Muscle of leg (tissue), 11 donors: ENCODE data around the gene RALGPS1. TPM values are rescaled to one million over a fixed set of nuclear protein-coding genes. Genes with fewer than 3 reads are reported as not detected.

Source experiments
- DNase-seq: peaks from one replicate; pipeline ENCODE4 v3.0.0; 2013
- H3K27ac ChIP-seq: one replicate; pipeline ENCODE4 v1.5.1; 2013; ENCODE audit warnings: mild to moderate bottlenecking, low read length, control low read depth
- H3K27me3 ChIP-seq: one replicate; pipeline ENCODE4 v1.6.1; 2013; ENCODE audit warnings: low read length; ENCODE audit not compliant: control insufficient read depth, insufficient read depth
- H3K36me3 ChIP-seq: one replicate; pipeline ENCODE4 v1.6.1; 2013; ENCODE audit warnings: low read length; ENCODE audit not compliant: control insufficient read depth, insufficient read depth
- H3K4me1 ChIP-seq: one replicate; pipeline ENCODE4 v1.6.1; 2013; ENCODE audit warnings: low read length; ENCODE audit not compliant: control insufficient read depth, insufficient read depth
- H3K4me3 ChIP-seq: one replicate; pipeline ENCODE4 v1.5.1; 2013; ENCODE audit warnings: low read length, control low read depth
- H3K9me3 ChIP-seq: replicated peaks from 2 replicates; pipeline ENCODE4 v1.6.1; 2013; ENCODE audit warnings: low read depth, low read length; ENCODE audit not compliant: control insufficient read depth
- WGBS: methylation state at CpG from one replicate; pipeline ENCODE4 v1.1.5; 2013; ENCODE audit warnings: missing lambda C conversion rate; ENCODE audit not compliant: insufficient coverage; 5-methylcytosine and 5-hydroxymethylcytosine counted together
- polyA plus RNA-seq, 8 donors: library from polyadenylated mRNA; unstranded; fragments of 120-200 nt; gene quantifications; one replicate each; pipeline versions ENCODE4 v1.2.1 to v1.2.3, GENCODE V29; 2013; ENCODE audit warnings: inconsistent platforms in 1 of 8, low replicate concordance in 1 of 8; ENCODE audit not compliant: insufficient read length in 8 of 8, insufficient read depth in 1 of 8
- total RNA-seq: library from RNA; stranded (reverse); fragments of 120-200 nt; gene quantifications from one replicate; pipeline ENCODE4 v1.2.4, GENCODE V29; 2013

Gene RALGPS1
- total and polyA plus RNA-seq, 9 donors, result 4.6 to 8.6 (median 7.2) TPM

- H3K27ac ChIP-seq, result peak overlapping the region; percentile 65
- no peak overlapping the region for H3K4me3 ChIP-seq
- peaks cover 5% of the 10 kb centered on the region for H3K36me3 ChIP-seq
- DNase-seq, result no peak
- no peaks in the 10 kb centered on the region for H3K27me3 ChIP-seq
- peaks cover 15% of the 10 kb centered on the region for H3K4me1 ChIP-seq
- 88% methylated on average over 9 of the region's 12 CpGs for WGBS
- H3K9me3 ChIP-seq, result no peaks in the 10 kb centered on the region
Observed at GRCh38 chr9:126965541-126966428, 51.2 kb downstream of the RALGPS1 start.

GRCh38 chr9:126971261-126971660, 56.7 kb downstream of the RALGPS1 start:
- Histone ChIP-seq H3K9me3 (no peaks in the 10 kb centered on the region), H3K4me3 (no peak overlapping the region), H3K27ac (no peak overlapping the region), H3K27me3 (no peaks in the 10 kb centered on the region), H3K36me3 (no peaks in the 10 kb centered on the region), H3K4me1 (peaks cover 8% of the 10 kb centered on the region)
- no CpG with 5 or more reads among the region's 2 CpGs for WGBS
- peak; percentile 48 for DNase-seq

GRCh38 chr9:126973651-126974529, 59.3 kb downstream of the RALGPS1 start:
- DNase-seq, result no peak
- Histone ChIP-seq H3K27ac (peak overlapping the region; percentile 8), H3K9me3 (no peaks in the 10 kb centered on the region), H3K27me3 (no peaks in the 10 kb centered on the region), H3K4me1 (peaks cover 8% of the 10 kb centered on the region), H3K4me3 (no peak overlapping the region), H3K36me3 (no peaks in the 10 kb centered on the region)
- WGBS, result 91% methylated on average over 4 of the region's 10 CpGs

- DNase-seq, result peak; percentile 72
- WGBS, result no CpG with 5 or more reads among the region's 6 CpGs
- Histone ChIP-seq H3K27me3 (no peaks in the 10 kb centered on the region), H3K4me1 (peaks cover 8% of the 10 kb centered on the region), H3K27ac (peak overlapping the region; percentile 8), H3K9me3 (no peaks in the 10 kb centered on the region), H3K36me3 (no peaks in the 10 kb centered on the region), H3K4me3 (no peak overlapping the region)
Observed at GRCh38 chr9:126974594-126974993, 60.0 kb downstream of the RALGPS1 start.

GRCh38 chr9:126975327-126976220, 61.0 kb downstream of the RALGPS1 start:
- Histone ChIP-seq H3K4me3 (no peak overlapping the region), H3K9me3 (no peaks in the 10 kb centered on the region), H3K27ac (no peak overlapping the region), H3K36me3 (no peaks in the 10 kb centered on the region), H3K4me1 (peaks cover 8% of the 10 kb centered on the region), H3K27me3 (no peaks in the 10 kb centered on the region)
- no peak for DNase-seq
- 68% methylated on average over 5 of the region's 8 CpGs for WGBS

- Histone ChIP-seq H3K9me3 (peaks cover 4% of the 10 kb centered on the region), H3K4me3 (no peak overlapping the region), H3K27ac (no peak overlapping the region), H3K36me3 (no peaks in the 10 kb centered on the region), H3K27me3 (no peaks in the 10 kb centered on the region), H3K4me1 (peaks cover 8% of the 10 kb centered on the region)
- 53% methylated on average over 3 of the region's 5 CpGs for WGBS
- no peak for DNase-seq
Observed at GRCh38 chr9:126979461-126979860, 64.9 kb downstream of the RALGPS1 start.

GRCh38 chr9:126980231-126980630, 65.6 kb downstream of the RALGPS1 start:
- Histone ChIP-seq H3K27ac (no peak overlapping the region), H3K36me3 (no peaks in the 10 kb centered on the region), H3K4me1 (peaks cover 5% of the 10 kb centered on the region), H3K27me3 (no peaks in the 10 kb centered on the region), H3K4me3 (no peak overlapping the region), H3K9me3 (peaks cover 4% of the 10 kb centered on the region)
- no peak for DNase-seq

GRCh38 chr9:126981218-126981617, 66.6 kb downstream of the RALGPS1 start:
- Histone ChIP-seq H3K4me3 (no peak overlapping the region), H3K36me3 (no peaks in the 10 kb centered on the region), H3K4me1 (peaks cover 7% of the 10 kb centered on the region), H3K27me3 (no peaks in the 10 kb centered on the region), H3K27ac (no peak overlapping the region), H3K9me3 (peaks cover 4% of the 10 kb centered on the region)
- DNase-seq, result no peak
- 80% methylated on average over 1 of the region's 2 CpGs for WGBS

GRCh38 chr9:126982215-126983002, 67.8 kb downstream of the RALGPS1 start:
- Histone ChIP-seq H3K36me3 (no peaks in the 10 kb centered on the region), H3K9me3 (peaks cover 4% of the 10 kb centered on the region), H3K4me3 (no peak overlapping the region), H3K27me3 (no peaks in the 10 kb centered on the region), H3K4me1 (peaks cover 11% of the 10 kb centered on the region), H3K27ac (no peak overlapping the region)
- DNase-seq, result no peak
- no CpG with 5 or more reads among the region's 5 CpGs for WGBS
